ENCODE results near the gene COL19A1. TPM values are rescaled to one million over a fixed set of nuclear protein-coding genes. Genes with fewer than 3 reads are reported as not detected.

Gene COL19A1
- total and polyA plus RNA-seq, 7 donors = 0.54 to 1.6 (median 0.83) TPM; not detected in 3

- no peaks in the 10 kb centered on the region for H3K9me3 ChIP-seq
- peaks cover 0 to 16% (median 7%) of the 10 kb centered on the region in 4 donors for H3K4me1 ChIP-seq
- H3K27me3 ChIP-seq = no peaks in the 10 kb centered on the region
- TF ChIP-seq EP300 (IDR thresholded peaks at IDR 0.05) = no peak
- DNase-seq = no peak
- H3K27ac ChIP-seq = no peak overlapping the region
- 61 to 82% methylated on average over 2 of the region's 2 CpGs for WGBS, 2 donors
- H3K36me3 ChIP-seq = no peaks in the 10 kb centered on the region
- no peak overlapping the region for H3K4me3 ChIP-seq
- intact Hi-C loops (cut with DNase I) = no loop called here
Measured at GRCh38 chr6:69871107-69871506, 4.8 kb downstream of the COL19A1 start.

- WGBS, 2 donors = 91 to 93% methylated on average over 2 of the region's 2 CpGs
- intact Hi-C loops (cut with DNase I) = no loop called here
- Histone ChIP-seq H3K27me3 (no peaks in the 10 kb centered on the region), H3K4me3 (no peak overlapping the region), H3K27ac (no peak overlapping the region), H3K4me1 (no peaks in the 10 kb centered on the region), H3K36me3 (no peaks in the 10 kb centered on the region), H3K9me3 (no peaks in the 10 kb centered on the region)
- no peak for DNase-seq
- no peak for TF ChIP-seq EP300 (IDR thresholded peaks at IDR 0.05)
- TF ChIP-seq POLR2A (IDR thresholded peaks at IDR 0.05) = no peak
Measured at GRCh38 chr6:69873291-69873690, 6.9 kb downstream of the COL19A1 start.

- intact Hi-C loops (cut with DNase I) = no loop called here
- Histone ChIP-seq H3K27me3 (no peaks in the 10 kb centered on the region), H3K9me3 (no peaks in the 10 kb centered on the region), H3K27ac (no peak overlapping the region), H3K4me3 (no peak overlapping the region), H3K4me1 (no peaks in the 10 kb centered on the region), H3K36me3 (no peaks in the 10 kb centered on the region)
- TF ChIP-seq POLR2A (IDR thresholded peaks at IDR 0.05) (no peak), CTCF (IDR thresholded peaks at IDR 0.05) (no peak), POLR2AphosphoS5 (IDR thresholded peaks at IDR 0.05) (no peak), EP300 (IDR thresholded peaks at IDR 0.05) (no peak)
- WGBS, 2 donors = 69 to 90% methylated on average over 3 of the region's 3 CpGs
- no peak for DNase-seq
Measured at GRCh38 chr6:69875715-69876114, 9.4 kb downstream of the COL19A1 start.

- no peaks in the 10 kb centered on the region for H3K9me3 ChIP-seq
- intact Hi-C loops (cut with DNase I) = no loop called here
- WGBS, 2 donors = 85 to 87% methylated on average over 1 of the region's 1 CpG
- no peaks in the 10 kb centered on the region for H3K4me1 ChIP-seq
- TF ChIP-seq POLR2AphosphoS5 (IDR thresholded peaks at IDR 0.05) (no peak), EP300 (IDR thresholded peaks at IDR 0.05) (no peak), CTCF (IDR thresholded peaks at IDR 0.05) (no peak), POLR2A (IDR thresholded peaks at IDR 0.05) (no peak)
- DNase-seq = no peak
- H3K27ac ChIP-seq = no peak overlapping the region
- no peak overlapping the region for H3K4me3 ChIP-seq
- H3K27me3 ChIP-seq = no peaks in the 10 kb centered on the region
- no peaks in the 10 kb centered on the region for H3K36me3 ChIP-seq
Measured at GRCh38 chr6:69878795-69879194, 12.4 kb downstream of the COL19A1 start.

- TF ChIP-seq EP300 (IDR thresholded peaks at IDR 0.05) = no peak
- H3K36me3 ChIP-seq = no peaks in the 10 kb centered on the region
- H3K9me3 ChIP-seq = no peaks in the 10 kb centered on the region
- no peaks in the 10 kb centered on the region for H3K4me1 ChIP-seq
- no peak for DNase-seq
- 65 to 82% methylated on average over 3 of the region's 3 CpGs for WGBS, 2 donors
- no peaks in the 10 kb centered on the region for H3K27me3 ChIP-seq
- H3K27ac ChIP-seq = no peak overlapping the region
- no peak overlapping the region for H3K4me3 ChIP-seq
- intact Hi-C loops (cut with DNase I) = no loop called here
Measured at GRCh38 chr6:69880601-69881000, 14.2 kb downstream of the COL19A1 start.

- Histone ChIP-seq H3K36me3 (no peaks in the 10 kb centered on the region), H3K27me3 (no peaks in the 10 kb centered on the region), H3K27ac (no peak overlapping the region), H3K4me1 (no peaks in the 10 kb centered on the region), H3K4me3 (no peak overlapping the region), H3K9me3 (no peaks in the 10 kb centered on the region)
- TF ChIP-seq POLR2AphosphoS5 (IDR thresholded peaks at IDR 0.05) (no peak), POLR2A (IDR thresholded peaks at IDR 0.05) (no peak), EP300 (IDR thresholded peaks at IDR 0.05) (no peak), CTCF (IDR thresholded peaks at IDR 0.05) (no peak)
- no peak for DNase-seq
- intact Hi-C loops (cut with DNase I) = no loop called here
- WGBS, 2 donors = 54 to 72% methylated on average over 10 of the region's 10 CpGs
Measured at GRCh38 chr6:69881322-69882151, 15.2 kb downstream of the COL19A1 start.

Measured in sigmoid colon (tissue), 7 donors.